Measurements from ENCODE around the gene PDE6C. TPM values are rescaled to one million over a fixed set of nuclear protein-coding genes. Genes with fewer than 3 reads are reported as not detected.

Gene PDE6C
- total RNA-seq, 1 donor from 2014 or later, result not detected

DNA sequence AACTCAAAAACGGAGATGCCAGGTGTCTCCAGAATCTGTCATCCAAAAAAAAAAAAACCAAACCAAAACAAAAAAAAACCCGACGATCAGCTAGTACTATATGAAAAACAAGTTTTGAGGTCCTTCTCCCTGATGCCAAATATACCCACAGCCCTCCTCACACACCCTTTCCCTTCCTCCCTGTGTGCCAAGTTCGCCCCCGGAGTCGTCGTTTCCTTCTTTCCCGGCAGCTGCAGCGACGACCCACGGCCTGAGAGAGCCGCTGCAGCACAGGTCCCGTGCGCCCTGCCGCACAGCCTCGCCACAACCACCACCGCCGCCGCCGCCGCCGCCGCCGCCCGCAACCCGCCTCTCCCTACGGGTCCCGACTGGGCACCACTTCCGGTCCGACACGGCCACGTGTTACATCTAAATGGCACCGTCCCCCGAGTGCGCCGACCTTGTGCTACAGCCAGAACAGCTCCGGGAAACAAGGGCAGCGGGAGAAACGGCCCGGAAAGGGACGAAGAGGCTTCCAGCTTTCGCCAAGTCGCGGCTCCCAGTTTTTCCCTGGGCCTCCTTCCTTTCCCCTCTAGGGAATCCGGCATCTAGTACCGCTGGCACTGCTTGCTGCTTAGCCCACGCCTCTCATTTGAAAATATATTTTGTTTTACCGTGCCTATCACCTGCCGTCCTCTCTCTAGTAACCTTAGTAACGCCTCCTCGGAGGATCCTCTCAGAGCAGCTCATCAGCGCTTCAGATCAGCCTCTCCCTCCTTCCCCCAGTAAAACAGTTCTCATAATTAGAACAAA is 90.1 kb downstream of the PDE6C start, which contains the start of gene FRA10AC1:
TSS of gene FRA10AC1 (minus strand) at position 383 of the 792 bp plus-strand sequence. CDS start 2,486 bp downstream, outside the sequence.
- no peaks in the 10 kb centered on the region for H3K27me3 Mint-ChIP-seq (ENCODE audit: low read depth)
- peaks cover 7% of the 10 kb centered on the region for H3K4me1 Mint-ChIP-seq
- no peaks in the 10 kb centered on the region for H3K9me3 Mint-ChIP-seq
- no peak within 1 kb of the TSS for H3K4me3 Mint-ChIP-seq
- DNase-seq (ENCODE audit: low spot score in 2 of 2, unreplicated experiment in 2 of 2), result peak; percentile 89 to 98
- TF ChIP-seq, protein P1, sequence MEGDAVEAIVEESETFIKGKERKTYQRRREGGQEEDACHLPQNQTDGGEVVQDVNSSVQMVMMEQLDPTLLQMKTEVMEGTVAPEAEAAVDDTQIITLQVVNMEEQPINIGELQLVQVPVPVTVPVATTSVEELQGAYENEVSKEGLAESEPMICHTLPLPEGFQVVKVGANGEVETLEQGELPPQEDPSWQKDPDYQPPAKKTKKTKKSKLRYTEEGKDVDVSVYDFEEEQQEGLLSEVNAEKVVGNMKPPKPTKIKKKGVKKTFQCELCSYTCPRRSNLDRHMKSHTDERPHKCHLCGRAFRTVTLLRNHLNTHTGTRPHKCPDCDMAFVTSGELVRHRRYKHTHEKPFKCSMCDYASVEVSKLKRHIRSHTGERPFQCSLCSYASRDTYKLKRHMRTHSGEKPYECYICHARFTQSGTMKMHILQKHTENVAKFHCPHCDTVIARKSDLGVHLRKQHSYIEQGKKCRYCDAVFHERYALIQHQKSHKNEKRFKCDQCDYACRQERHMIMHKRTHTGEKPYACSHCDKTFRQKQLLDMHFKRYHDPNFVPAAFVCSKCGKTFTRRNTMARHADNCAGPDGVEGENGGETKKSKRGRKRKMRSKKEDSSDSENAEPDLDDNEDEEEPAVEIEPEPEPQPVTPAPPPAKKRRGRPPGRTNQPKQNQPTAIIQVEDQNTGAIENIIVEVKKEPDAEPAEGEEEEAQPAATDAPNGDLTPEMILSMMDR (IDR thresholded peaks at IDR 0.05; ENCODE audit: unreplicated experiment), result no peak
- peaks cover 2% of the 10 kb centered on the region for H3K36me3 Mint-ChIP-seq
- H3K27ac Mint-ChIP-seq, result no peak within 1 kb of the TSS

DNA sequence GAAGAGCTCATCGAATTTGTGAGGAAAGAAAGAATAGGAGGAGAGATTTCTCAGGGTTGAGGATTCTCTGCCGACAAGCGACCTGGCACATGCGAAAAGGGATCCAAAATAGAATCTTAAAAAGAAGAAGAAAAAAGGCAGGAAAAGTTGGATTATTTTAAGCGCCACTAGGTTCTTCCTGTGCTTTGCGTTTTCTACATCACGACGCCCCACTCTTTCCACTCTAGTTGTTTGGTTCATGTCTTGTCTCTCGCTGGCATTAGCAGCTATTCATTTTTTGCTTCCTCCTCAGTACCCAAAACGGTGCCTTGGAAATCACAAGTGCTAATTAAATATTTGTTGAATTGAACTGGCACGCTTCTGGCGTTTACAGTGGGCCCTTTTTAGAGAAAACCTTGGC is 90.7 kb downstream of the PDE6C start:
- Mint-ChIP-seq H3K36me3 (no peaks in the 10 kb centered on the region), H3K27me3 (ENCODE audit: low read depth) (no peaks in the 10 kb centered on the region), H3K9me3 (no peaks in the 10 kb centered on the region), H3K27ac (no peak overlapping the region), H3K4me1 (peaks cover 7% of the 10 kb centered on the region), H3K4me3 (no peak overlapping the region)
- TF ChIP-seq, protein P1 (IDR thresholded peaks at IDR 0.05; ENCODE audit: unreplicated experiment), result no peak
- no peak for DNase-seq (ENCODE audit: low spot score in 2 of 2, unreplicated experiment in 2 of 2)

DNA sequence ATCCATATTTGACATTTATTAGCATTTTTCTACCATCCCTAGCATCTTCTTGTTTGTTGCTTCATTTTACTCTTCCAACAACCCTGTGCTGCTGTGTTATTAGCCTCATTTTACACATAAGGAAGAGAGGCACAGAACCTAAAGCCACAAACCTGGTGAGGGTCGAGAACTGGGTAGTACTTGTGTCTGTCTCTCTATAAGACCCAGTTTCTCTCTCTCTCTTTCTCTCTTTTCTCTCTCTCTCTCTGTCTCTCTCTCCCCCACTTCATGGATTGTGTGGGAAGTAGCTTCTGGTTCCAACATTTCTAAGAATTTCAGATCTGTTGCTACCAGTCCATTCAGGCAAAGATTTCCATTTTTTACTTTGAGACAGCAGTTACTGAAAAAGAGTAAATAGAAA is 91.5 kb downstream of the PDE6C start:
- DNase-seq (ENCODE audit: low spot score in 2 of 2, unreplicated experiment in 2 of 2), result no peak
- no peaks in the 10 kb centered on the region for H3K27me3 Mint-ChIP-seq (ENCODE audit: low read depth)
- peak overlapping the region; percentile 73 for H3K27ac Mint-ChIP-seq
- H3K4me3 Mint-ChIP-seq, result peak overlapping the region; percentile 37
- no peaks in the 10 kb centered on the region for H3K9me3 Mint-ChIP-seq
- H3K36me3 Mint-ChIP-seq, result no peaks in the 10 kb centered on the region
- peaks cover 7% of the 10 kb centered on the region for H3K4me1 Mint-ChIP-seq
- TF ChIP-seq, protein P1 (IDR thresholded peaks at IDR 0.05; ENCODE audit: unreplicated experiment), result no peak

DNA sequence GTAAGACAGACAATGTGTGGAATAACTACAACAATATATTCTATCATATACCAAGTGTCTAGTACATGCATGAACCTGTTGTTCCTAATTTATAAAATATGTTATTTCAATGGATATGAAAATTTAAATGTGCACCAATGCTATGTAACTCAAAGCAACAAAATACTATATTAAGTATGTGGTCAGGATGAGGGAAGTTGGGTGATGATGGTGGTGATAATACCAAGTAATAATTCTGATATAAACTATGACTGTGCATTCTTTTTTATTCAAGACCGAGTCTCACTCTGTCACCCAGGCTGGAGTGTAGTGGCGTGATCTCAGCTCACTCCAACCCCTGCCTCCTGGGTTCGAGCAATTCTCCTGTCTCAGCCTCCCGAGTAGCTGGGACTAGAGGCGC is 92.1 kb downstream of the PDE6C start:
- Mint-ChIP-seq H3K27ac (no peak overlapping the region), H3K27me3 (ENCODE audit: low read depth) (no peaks in the 10 kb centered on the region), H3K4me1 (peaks cover 7% of the 10 kb centered on the region), H3K9me3 (no peaks in the 10 kb centered on the region), H3K36me3 (no peaks in the 10 kb centered on the region), H3K4me3 (no peak overlapping the region)
- no peak for DNase-seq (ENCODE audit: low spot score in 2 of 2, unreplicated experiment in 2 of 2)
- TF ChIP-seq, protein P1 (IDR thresholded peaks at IDR 0.05; ENCODE audit: unreplicated experiment), result no peak

DNA sequence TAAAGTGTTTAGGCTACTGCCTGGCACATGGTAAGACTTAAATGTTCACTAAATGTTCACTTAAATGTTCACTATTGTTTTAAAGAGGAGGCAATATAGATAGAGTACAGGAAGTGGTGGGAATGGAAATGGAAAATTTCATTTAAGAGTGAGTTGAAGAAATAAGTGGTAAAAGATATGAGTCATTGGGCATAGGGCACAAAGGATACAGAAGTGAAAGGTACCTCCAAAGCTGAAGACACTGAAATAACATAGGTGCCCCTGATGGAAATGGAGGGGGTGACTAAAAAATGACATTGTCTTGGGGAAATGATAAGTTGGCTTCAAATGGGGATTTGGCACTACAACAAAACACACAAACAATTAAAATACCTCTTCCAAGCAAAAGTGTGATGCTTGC is 95.3 kb downstream of the PDE6C start:
- no peaks in the 10 kb centered on the region for H3K9me3 Mint-ChIP-seq
- TF ChIP-seq, protein P1 (IDR thresholded peaks at IDR 0.05; ENCODE audit: unreplicated experiment), result no peak
- no peaks in the 10 kb centered on the region for H3K27me3 Mint-ChIP-seq (ENCODE audit: low read depth)
- H3K27ac Mint-ChIP-seq, result no peak overlapping the region
- no peak overlapping the region for H3K4me3 Mint-ChIP-seq
- no peaks in the 10 kb centered on the region for H3K36me3 Mint-ChIP-seq
- no peak for DNase-seq (ENCODE audit: low spot score in 2 of 2, unreplicated experiment in 2 of 2)
- H3K4me1 Mint-ChIP-seq, result peaks cover 17% of the 10 kb centered on the region
